Measurements from ENCODE around the gene CUL1. TPM values are rescaled to one million over a fixed set of nuclear protein-coding genes. Genes with fewer than 3 reads are reported as not detected.
A peak's percentile ranks its signal among the peaks of the same experiment; 100 is the strongest.

The CUL1 gene
- total RNA-seq, 1 experiment from 2014 or later: 37.8 TPM

DNA sequence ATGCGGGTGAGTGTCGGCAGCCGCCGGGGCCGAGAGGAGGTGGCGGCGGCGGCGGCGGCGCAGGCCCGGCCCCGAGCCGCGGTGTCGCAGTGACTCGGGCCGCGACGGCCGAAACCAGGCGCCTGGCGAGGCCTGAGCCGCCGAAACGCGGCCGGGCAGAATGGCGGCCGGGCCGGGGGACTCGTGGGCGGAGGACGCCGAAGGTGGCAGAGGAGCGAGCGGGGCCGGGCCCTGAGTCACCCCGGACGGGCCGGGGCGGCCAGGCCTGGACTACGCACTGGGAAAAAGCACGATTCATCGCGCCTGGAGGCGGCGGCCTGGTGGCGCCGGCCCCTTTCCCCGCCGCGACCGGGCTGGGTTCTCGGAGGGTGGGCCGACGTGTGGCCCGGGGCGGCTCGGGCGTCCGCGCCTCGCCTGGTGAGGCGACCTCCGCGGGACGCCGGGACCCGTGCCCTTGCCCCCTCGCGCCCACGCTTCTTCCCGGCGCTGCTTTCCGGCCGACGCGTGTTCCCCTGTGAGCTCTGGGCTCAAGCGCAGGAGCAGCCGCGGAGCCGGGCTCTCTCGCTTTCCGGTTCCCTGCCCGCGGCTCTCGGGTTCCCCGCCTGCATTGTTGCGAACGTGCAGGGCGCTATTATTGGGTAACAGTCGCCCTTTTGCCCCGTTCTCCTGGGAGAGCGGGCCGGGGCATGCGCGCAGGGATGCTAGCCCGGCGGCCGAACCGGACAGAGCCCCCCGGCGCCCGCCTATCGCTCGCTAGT lies 500 bp downstream of the CUL1 start:
- H3K27me3 Mint-ChIP-seq (ENCODE audit: unreplicated experiment): no peaks in the 10 kb centered on the region
- H3K4me3 Mint-ChIP-seq (ENCODE audit: low read depth, unreplicated experiment): peak overlapping the region; percentile 79
- CTCF ChIA-PET: interaction anchor here (1.1 kb wide), 1 partner anchor 115 kb away, joined by 8 read pairs; no protein-coding TSS in a partner anchor
- H3K4me1 Mint-ChIP-seq (ENCODE audit: low read depth, unreplicated experiment): peaks cover 49% of the 10 kb centered on the region
- no peaks in the 10 kb centered on the region for H3K9me3 Mint-ChIP-seq (ENCODE audit: low read depth, unreplicated experiment)
- TF ChIP-seq, protein P1, sequence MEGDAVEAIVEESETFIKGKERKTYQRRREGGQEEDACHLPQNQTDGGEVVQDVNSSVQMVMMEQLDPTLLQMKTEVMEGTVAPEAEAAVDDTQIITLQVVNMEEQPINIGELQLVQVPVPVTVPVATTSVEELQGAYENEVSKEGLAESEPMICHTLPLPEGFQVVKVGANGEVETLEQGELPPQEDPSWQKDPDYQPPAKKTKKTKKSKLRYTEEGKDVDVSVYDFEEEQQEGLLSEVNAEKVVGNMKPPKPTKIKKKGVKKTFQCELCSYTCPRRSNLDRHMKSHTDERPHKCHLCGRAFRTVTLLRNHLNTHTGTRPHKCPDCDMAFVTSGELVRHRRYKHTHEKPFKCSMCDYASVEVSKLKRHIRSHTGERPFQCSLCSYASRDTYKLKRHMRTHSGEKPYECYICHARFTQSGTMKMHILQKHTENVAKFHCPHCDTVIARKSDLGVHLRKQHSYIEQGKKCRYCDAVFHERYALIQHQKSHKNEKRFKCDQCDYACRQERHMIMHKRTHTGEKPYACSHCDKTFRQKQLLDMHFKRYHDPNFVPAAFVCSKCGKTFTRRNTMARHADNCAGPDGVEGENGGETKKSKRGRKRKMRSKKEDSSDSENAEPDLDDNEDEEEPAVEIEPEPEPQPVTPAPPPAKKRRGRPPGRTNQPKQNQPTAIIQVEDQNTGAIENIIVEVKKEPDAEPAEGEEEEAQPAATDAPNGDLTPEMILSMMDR (IDR thresholded peaks at IDR 0.05; ENCODE audit: unreplicated experiment): no peak
- peak; percentile 59 for DNase-seq
- peak overlapping the region; percentile 90 for H3K27ac Mint-ChIP-seq (ENCODE audit: unreplicated experiment)
- BruUV-seq (replicated peaks): no TSS peak
- peaks cover 39% of the 10 kb centered on the region for H3K36me3 Mint-ChIP-seq (ENCODE audit: insufficient read depth, unreplicated experiment)
- intact Hi-C loops (cut with micrococcal nuclease; ENCODE audit: unreplicated experiment): no loop called here

DNA sequence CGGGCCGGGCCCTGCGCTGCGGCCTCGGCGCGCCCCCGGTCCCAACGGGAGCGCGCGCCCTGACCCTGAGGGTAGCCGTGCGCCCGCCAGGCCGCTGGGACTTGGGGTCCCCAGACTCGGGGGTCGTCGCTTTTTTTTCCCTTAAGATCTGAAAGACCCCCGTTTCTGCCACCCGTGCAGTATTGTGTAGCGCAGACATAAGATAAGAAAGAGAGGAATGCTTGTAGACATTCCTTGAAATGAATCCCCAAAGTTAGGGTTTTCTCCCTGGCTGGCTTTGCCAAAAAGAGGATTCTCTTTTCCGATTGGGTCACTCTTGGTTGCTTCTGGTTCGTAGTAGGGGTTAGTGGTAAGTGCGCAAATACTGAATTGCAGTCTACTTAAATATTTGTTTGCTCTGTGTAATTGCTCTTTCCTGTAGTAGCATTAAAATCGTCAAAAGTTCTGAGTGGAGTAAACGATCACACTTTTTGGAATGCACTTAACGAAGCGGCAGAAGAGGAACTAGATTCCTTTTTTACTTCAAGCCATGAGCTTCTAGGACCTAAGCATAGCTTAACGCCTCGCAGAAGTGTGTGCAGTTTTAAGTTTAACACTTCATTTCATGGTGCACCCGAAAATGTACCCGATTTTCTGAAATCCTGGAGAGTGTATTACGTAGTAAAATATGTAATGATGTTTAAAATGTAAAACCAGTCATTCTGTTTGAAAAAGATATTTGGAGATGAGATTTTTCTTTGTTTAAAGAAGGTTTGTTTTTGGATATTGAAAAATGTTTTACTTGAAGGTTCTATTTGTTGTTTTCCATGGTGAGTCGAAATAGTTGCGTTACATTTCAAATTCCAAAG lies 1.3 kb downstream of the CUL1 start:
- TF ChIP-seq, protein P1 (IDR thresholded peaks at IDR 0.05; ENCODE audit: unreplicated experiment): no peak
- Mint-ChIP-seq H3K4me1 (ENCODE audit: low read depth, unreplicated experiment) (peaks cover 54% of the 10 kb centered on the region), H3K27me3 (ENCODE audit: unreplicated experiment) (no peaks in the 10 kb centered on the region), H3K9me3 (ENCODE audit: low read depth, unreplicated experiment) (no peaks in the 10 kb centered on the region), H3K27ac (ENCODE audit: unreplicated experiment) (peak overlapping the region; percentile 90), H3K4me3 (ENCODE audit: low read depth, unreplicated experiment) (peak overlapping the region; percentile 79), H3K36me3 (ENCODE audit: insufficient read depth, unreplicated experiment) (peaks cover 39% of the 10 kb centered on the region)
- intact Hi-C loops (cut with micrococcal nuclease; ENCODE audit: unreplicated experiment): no loop called here
- CTCF ChIA-PET: no interaction called here
- no peak for DNase-seq
- BruUV-seq (replicated peaks): TSS peak; percentile 39

DNA sequence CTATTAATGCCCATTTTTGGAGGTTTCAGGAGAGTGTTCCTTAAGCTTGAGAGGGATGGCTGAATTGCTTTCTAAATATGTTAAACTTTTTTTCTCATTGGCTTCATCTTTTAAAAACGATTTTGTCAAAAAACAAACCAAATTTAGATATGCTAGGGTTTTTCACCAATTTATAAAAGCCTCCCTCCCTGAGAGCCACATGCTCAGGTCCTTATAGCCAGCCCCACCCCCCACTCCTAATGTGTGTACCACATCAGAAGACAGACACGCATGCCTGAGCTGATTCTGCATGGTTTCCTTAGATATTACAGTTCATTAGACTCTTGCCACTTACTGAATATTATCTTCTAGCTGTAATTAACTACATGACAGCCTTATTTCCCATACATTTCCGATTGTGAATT lies 2.0 kb downstream of the CUL1 start:
- Mint-ChIP-seq H3K9me3 (ENCODE audit: low read depth, unreplicated experiment) (no peaks in the 10 kb centered on the region), H3K4me3 (ENCODE audit: low read depth, unreplicated experiment) (peak overlapping the region; percentile 79), H3K27me3 (ENCODE audit: unreplicated experiment) (no peaks in the 10 kb centered on the region), H3K36me3 (ENCODE audit: insufficient read depth, unreplicated experiment) (peaks cover 39% of the 10 kb centered on the region), H3K4me1 (ENCODE audit: low read depth, unreplicated experiment) (peaks cover 58% of the 10 kb centered on the region), H3K27ac (ENCODE audit: unreplicated experiment) (peak overlapping the region; percentile 90)
- BruUV-seq (replicated peaks): no TSS peak
- intact Hi-C loops (cut with micrococcal nuclease; ENCODE audit: unreplicated experiment): no loop called here
- TF ChIP-seq, protein P1 (IDR thresholded peaks at IDR 0.05; ENCODE audit: unreplicated experiment): no peak
- CTCF ChIA-PET: no interaction called here
- DNase-seq: peak; percentile 44

DNA sequence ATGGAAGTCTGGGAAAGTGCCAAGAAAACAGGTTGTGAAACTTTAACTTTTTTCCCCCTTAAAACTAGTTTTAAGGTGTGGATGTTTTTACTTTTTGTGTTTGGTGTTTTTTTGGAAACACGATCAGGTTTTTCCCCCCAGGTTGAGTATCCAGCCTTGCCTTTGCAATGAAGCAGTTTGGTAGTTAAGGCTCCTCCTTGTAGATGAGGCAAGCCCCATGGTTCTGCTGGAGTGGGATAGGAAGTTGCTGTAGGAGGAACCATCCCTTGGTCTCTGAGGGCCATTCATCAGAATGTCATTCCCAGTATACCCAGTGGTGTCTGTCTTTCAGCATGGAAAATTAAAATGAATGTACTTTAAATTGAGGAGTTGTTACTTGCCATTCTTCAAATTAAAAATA lies 2.7 kb downstream of the CUL1 start:
- Mint-ChIP-seq H3K9me3 (ENCODE audit: low read depth, unreplicated experiment) (no peaks in the 10 kb centered on the region), H3K27me3 (ENCODE audit: unreplicated experiment) (no peaks in the 10 kb centered on the region), H3K4me1 (ENCODE audit: low read depth, unreplicated experiment) (peaks cover 61% of the 10 kb centered on the region), H3K27ac (ENCODE audit: unreplicated experiment) (peak overlapping the region; percentile 90), H3K4me3 (ENCODE audit: low read depth, unreplicated experiment) (peak overlapping the region; percentile 79), H3K36me3 (ENCODE audit: insufficient read depth, unreplicated experiment) (peaks cover 39% of the 10 kb centered on the region)
- CTCF ChIA-PET: no interaction called here
- no peak for DNase-seq
- intact Hi-C loops (cut with micrococcal nuclease; ENCODE audit: unreplicated experiment): no loop called here
- BruUV-seq (replicated peaks): no TSS peak
- TF ChIP-seq, protein P1 (IDR thresholded peaks at IDR 0.05; ENCODE audit: unreplicated experiment): no peak

Data from Calu3 (cell line).